ENCODE results near the gene CCDC91.

GRCh38 chr12:28243310-28243633 is 53.0 kb downstream of the CCDC91 start:
- TF ChIP-seq POLR2A (IDR thresholded peaks at IDR 0.05; ENCODE audit: low read depth, low read length) (no peak), PAX5 (IDR thresholded peaks at IDR 0.05; ENCODE audit: insufficient read depth, low read length, severe bottlenecking) (no peak), POLR2AphosphoS5 (IDR thresholded peaks at IDR 0.05; ENCODE audit: low read depth, low read length) (no peak), TAF1 (IDR thresholded peaks at IDR 0.05; ENCODE audit: low read depth, low read length) (no peak)
